GM23338 (cell line): Measurements from ENCODE around the gene ARHGEF28. TPM values are rescaled to one million over a fixed set of nuclear protein-coding genes. Genes with fewer than 3 reads are reported as not detected.

Experiments used
- ATAC-seq: fragments of 200-7000 bp; cut with Tn5 transposase; 3 replicates; pipeline ENCODE4 v1.9.1; 2020
- DNase-seq: peaks from one replicate; pipeline ENCODE4 v3.0.0-alpha.2; 2015; ENCODE audit warnings: low spot score
- H2AFZ ChIP-seq: fragments of 200-600 bp; sonication (generic); 2 replicates; pipeline ENCODE4 v1.8.0; 2016; ENCODE audit warnings: antibody characterized with exemption, mild to moderate bottlenecking, moderate library complexity
- H3F3A ChIP-seq: fragments of 200-600 bp; sonication (generic); replicated peaks from 2 replicates; pipeline ENCODE4 v1.8.0; 2017; ENCODE audit warnings: antibody characterized with exemption, mixed run types, low read depth
- H3K27ac ChIP-seq: fragments of 200-600 bp; sonication (generic); 2 replicates; pipeline ENCODE4 v1.6.1; 2016; ENCODE audit warnings: low read depth
- H3K27me3 ChIP-seq: fragments of 200-600 bp; sonication (generic); 2 replicates; pipeline ENCODE4 v1.8.0; 2016; ENCODE audit warnings: mild to moderate bottlenecking, mixed run types, moderate library complexity; ENCODE audit not compliant: insufficient read depth
- H3K36me3 ChIP-seq: fragments of 200-600 bp; sonication (generic); 2 replicates; pipeline ENCODE4 v1.8.0; 2016; ENCODE audit warnings: mild to moderate bottlenecking; ENCODE audit not compliant: insufficient read depth
- H3K4me1 ChIP-seq: fragments of 200-600 bp; sonication (generic); 2 replicates; pipeline ENCODE4 v1.8.0; 2016; ENCODE audit warnings: mild to moderate bottlenecking, moderate library complexity; ENCODE audit not compliant: insufficient read depth
- H3K4me2 ChIP-seq: fragments of 200-600 bp; sonication (generic); 2 replicates; pipeline ENCODE4 v1.7.1; 2017; ENCODE audit warnings: mixed run types
- H3K4me3 ChIP-seq: fragments of 200-600 bp; sonication (generic); 2 replicates; pipeline ENCODE4 v1.6.1; 2016; ENCODE audit warnings: mixed run types
- H3K79me2 ChIP-seq: fragments of 200-600 bp; sonication (generic); replicated peaks from 2 replicates; pipeline ENCODE4 v1.8.0; 2017; ENCODE audit warnings: mild to moderate bottlenecking; ENCODE audit not compliant: insufficient read depth
- H3K9me2 ChIP-seq: fragments of 200-600 bp; sonication (generic); 2 replicates; pipeline ENCODE4 v1.8.0; 2017; ENCODE audit not compliant: insufficient read depth
- H4K20me1 ChIP-seq: fragments of 200-600 bp; sonication (generic); replicated peaks from 2 replicates; pipeline ENCODE4 v1.8.0; 2017; ENCODE audit warnings: mild to moderate bottlenecking; ENCODE audit not compliant: insufficient read depth
- H3K27ac Mint-ChIP-seq: 2 replicates; pipeline ENCODE4 v1.8.0; 2020; ENCODE audit warnings: inconsistent platforms, mild to moderate bottlenecking, moderate library complexity, mixed read lengths
- H3K27me3 Mint-ChIP-seq: 3 replicates; pipeline ENCODE4 v1.8.0; 2022; ENCODE audit warnings: low read depth, mild to moderate bottlenecking, moderate library complexity, mixed read lengths, inconsistent platforms; ENCODE audit not compliant: insufficient read depth, poor library complexity
- H3K36me3 Mint-ChIP-seq: 3 replicates; pipeline ENCODE4 v1.8.0; 2021; ENCODE audit warnings: low read depth, mild to moderate bottlenecking, inconsistent platforms, moderate library complexity, mixed read lengths
- H3K4me1 Mint-ChIP-seq: 3 replicates; pipeline ENCODE4 v1.8.0; 2020; ENCODE audit warnings: mild to moderate bottlenecking, inconsistent platforms, mixed read lengths
- H3K4me3 Mint-ChIP-seq: 3 replicates; pipeline ENCODE4 v1.8.0; 2021; ENCODE audit warnings: moderate library complexity, mild to moderate bottlenecking, inconsistent platforms, mixed read lengths
- H3K9me3 Mint-ChIP-seq: 3 replicates; pipeline ENCODE4 v1.8.0; 2020; ENCODE audit warnings: moderate library complexity, mild to moderate bottlenecking, inconsistent platforms, mixed read lengths
- CREB1 ChIP-seq: fragments of 250-450 bp; sonication (Bioruptor Pico); IDR thresholded peaks from 2 replicates; pipeline ENCODE4 v1.5.0; 2020; ENCODE audit warnings: low read depth, mild to moderate bottlenecking, moderate library complexity
- EZH2 ChIP-seq: fragments of 200-600 bp; sonication (generic); IDR thresholded peaks from one replicate; pipeline ENCODE4 v1.8.0; 2017; ENCODE audit warnings: antibody characterized with exemption, mild to moderate bottlenecking, low read depth; ENCODE audit not compliant: unreplicated experiment
- EZH2phosphoT487 ChIP-seq: fragments of 200-600 bp; sonication (generic); IDR thresholded peaks from one replicate; pipeline ENCODE4 v1.8.1; 2018; ENCODE audit warnings: antibody characterized with exemption; ENCODE audit not compliant: unreplicated experiment
- JUNB ChIP-seq: IDR thresholded peaks from one replicate; pipeline ENCODE4 v1.6.1; 2016; ENCODE audit warnings: antibody characterized with exemption; ENCODE audit not compliant: unreplicated experiment
- NANOG ChIP-seq: IDR thresholded peaks from 2 replicates; pipeline ENCODE4 v1.6.1; 2016; ENCODE audit warnings: antibody characterized with exemption, borderline replicate concordance
- POLR2AphosphoS5 ChIP-seq: IDR thresholded peaks from 2 replicates; pipeline ENCODE4 v1.6.1; 2016; ENCODE audit warnings: antibody characterized with exemption, low read depth
- REST ChIP-seq: IDR thresholded peaks from one replicate; pipeline ENCODE4 v1.6.1; 2018; ENCODE audit warnings: antibody characterized with exemption; ENCODE audit not compliant: unreplicated experiment
- STAT1 ChIP-seq: IDR thresholded peaks from one replicate; pipeline ENCODE4 v1.6.1; 2016; ENCODE audit warnings: antibody characterized with exemption; ENCODE audit not compliant: unreplicated experiment
- ZNF114 ChIP-seq: fragments of 250-450 bp; sonication (Bioruptor Pico); IDR thresholded peaks from 2 replicates; pipeline ENCODE4 v1.5.0; 2020; ENCODE audit warnings: mild to moderate bottlenecking, moderate library complexity
- ZNF331 ChIP-seq: fragments of 250-450 bp; sonication (Bioruptor Pico); IDR thresholded peaks from 2 replicates; pipeline ENCODE4 v1.5.0; 2020; ENCODE audit warnings: low read depth, mild to moderate bottlenecking, moderate library complexity
- polyA plus RNA-seq: library from polyadenylated mRNA; unstranded; fragments of >200 nt; fragmentation: Nextera tagmentation; extraction: Ambion mirVana; gene quantifications from 2 replicates; pipeline ENCODE4 v1.2.1, GENCODE V29; 2016
- total RNA-seq: library from RNA; depleted of rRNA; stranded (reverse); fragments of >200 nt; shearing (Covaris generic); gene quantifications from 2 replicates; pipeline ENCODE4 v1.2.3, GENCODE V29; 2014
- TF ChIP-seq, protein P1 (sequence below): IDR thresholded peaks from 2 replicates; pipeline ENCODE4 v1.6.1; 2016; ENCODE audit warnings: antibody characterized with exemption
- TF ChIP-seq, protein P2 (sequence below): fragments of 250-450 bp; sonication (Bioruptor Pico); IDR thresholded peaks from 2 replicates; pipeline ENCODE4 v1.5.0; 2020; ENCODE audit warnings: mild to moderate bottlenecking, moderate library complexity
- TF ChIP-seq, protein P3 (sequence below), 2 experiments: fragments of 200-600 bp in 1 of 2; sonication (generic) in 1 of 2; conservative IDR thresholded peaks; 2 replicates each; pipeline versions ENCODE4 v1.5.1 to v1.6.1; 2016 to 2017; ENCODE audit warnings: antibody characterized with exemption in 2 of 2, low read depth in 2 of 2, mild to moderate bottlenecking in 2 of 2, moderate library complexity in 1 of 2

ARHGEF28 gene
- total and polyA plus RNA-seq, 2 experiments from 2014 or later, result 0.39 to 1.0 TPM

GRCh38 chr5:73684691-73685090 is 58.7 kb downstream of the ARHGEF28 start:
- Histone ChIP-seq H3K36me3 (no peaks in the 10 kb centered on the region; the same call in 1 of the 2 replicates), H3K4me2 (no peak overlapping the region), H4K20me1 (no peaks in the 10 kb centered on the region), H3K9me2 (no peaks in the 10 kb centered on the region), H2AFZ (no peak overlapping the region), H3K79me2 (no peaks in the 10 kb centered on the region), H3K27me3 (no peaks in the 10 kb centered on the region), H3K27ac (no peak overlapping the region), H3F3A (no peaks in the 10 kb centered on the region), H3K4me3 (no peak overlapping the region), H3K4me1 (no peaks in the 10 kb centered on the region)
- H3K36me3 Mint-ChIP-seq, result no peaks in the 10 kb centered on the region
- no peak for TF ChIP-seq POLR2AphosphoS5
- no peak for TF ChIP-seq EZH2
- no peak for TF ChIP-seq ZNF331
- TF ChIP-seq EZH2phosphoT487, result no peak
- no peak for TF ChIP-seq NANOG
- TF ChIP-seq REST, result no peak
- no peak for TF ChIP-seq JUNB
- TF ChIP-seq ZNF114 (CRISPR knock-in tag), result no peak
- TF ChIP-seq, protein P1, sequence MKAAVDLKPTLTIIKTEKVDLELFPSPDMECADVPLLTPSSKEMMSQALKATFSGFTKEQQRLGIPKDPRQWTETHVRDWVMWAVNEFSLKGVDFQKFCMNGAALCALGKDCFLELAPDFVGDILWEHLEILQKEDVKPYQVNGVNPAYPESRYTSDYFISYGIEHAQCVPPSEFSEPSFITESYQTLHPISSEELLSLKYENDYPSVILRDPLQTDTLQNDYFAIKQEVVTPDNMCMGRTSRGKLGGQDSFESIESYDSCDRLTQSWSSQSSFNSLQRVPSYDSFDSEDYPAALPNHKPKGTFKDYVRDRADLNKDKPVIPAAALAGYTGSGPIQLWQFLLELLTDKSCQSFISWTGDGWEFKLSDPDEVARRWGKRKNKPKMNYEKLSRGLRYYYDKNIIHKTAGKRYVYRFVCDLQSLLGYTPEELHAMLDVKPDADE, result no peak
- TF ChIP-seq, protein P2, sequence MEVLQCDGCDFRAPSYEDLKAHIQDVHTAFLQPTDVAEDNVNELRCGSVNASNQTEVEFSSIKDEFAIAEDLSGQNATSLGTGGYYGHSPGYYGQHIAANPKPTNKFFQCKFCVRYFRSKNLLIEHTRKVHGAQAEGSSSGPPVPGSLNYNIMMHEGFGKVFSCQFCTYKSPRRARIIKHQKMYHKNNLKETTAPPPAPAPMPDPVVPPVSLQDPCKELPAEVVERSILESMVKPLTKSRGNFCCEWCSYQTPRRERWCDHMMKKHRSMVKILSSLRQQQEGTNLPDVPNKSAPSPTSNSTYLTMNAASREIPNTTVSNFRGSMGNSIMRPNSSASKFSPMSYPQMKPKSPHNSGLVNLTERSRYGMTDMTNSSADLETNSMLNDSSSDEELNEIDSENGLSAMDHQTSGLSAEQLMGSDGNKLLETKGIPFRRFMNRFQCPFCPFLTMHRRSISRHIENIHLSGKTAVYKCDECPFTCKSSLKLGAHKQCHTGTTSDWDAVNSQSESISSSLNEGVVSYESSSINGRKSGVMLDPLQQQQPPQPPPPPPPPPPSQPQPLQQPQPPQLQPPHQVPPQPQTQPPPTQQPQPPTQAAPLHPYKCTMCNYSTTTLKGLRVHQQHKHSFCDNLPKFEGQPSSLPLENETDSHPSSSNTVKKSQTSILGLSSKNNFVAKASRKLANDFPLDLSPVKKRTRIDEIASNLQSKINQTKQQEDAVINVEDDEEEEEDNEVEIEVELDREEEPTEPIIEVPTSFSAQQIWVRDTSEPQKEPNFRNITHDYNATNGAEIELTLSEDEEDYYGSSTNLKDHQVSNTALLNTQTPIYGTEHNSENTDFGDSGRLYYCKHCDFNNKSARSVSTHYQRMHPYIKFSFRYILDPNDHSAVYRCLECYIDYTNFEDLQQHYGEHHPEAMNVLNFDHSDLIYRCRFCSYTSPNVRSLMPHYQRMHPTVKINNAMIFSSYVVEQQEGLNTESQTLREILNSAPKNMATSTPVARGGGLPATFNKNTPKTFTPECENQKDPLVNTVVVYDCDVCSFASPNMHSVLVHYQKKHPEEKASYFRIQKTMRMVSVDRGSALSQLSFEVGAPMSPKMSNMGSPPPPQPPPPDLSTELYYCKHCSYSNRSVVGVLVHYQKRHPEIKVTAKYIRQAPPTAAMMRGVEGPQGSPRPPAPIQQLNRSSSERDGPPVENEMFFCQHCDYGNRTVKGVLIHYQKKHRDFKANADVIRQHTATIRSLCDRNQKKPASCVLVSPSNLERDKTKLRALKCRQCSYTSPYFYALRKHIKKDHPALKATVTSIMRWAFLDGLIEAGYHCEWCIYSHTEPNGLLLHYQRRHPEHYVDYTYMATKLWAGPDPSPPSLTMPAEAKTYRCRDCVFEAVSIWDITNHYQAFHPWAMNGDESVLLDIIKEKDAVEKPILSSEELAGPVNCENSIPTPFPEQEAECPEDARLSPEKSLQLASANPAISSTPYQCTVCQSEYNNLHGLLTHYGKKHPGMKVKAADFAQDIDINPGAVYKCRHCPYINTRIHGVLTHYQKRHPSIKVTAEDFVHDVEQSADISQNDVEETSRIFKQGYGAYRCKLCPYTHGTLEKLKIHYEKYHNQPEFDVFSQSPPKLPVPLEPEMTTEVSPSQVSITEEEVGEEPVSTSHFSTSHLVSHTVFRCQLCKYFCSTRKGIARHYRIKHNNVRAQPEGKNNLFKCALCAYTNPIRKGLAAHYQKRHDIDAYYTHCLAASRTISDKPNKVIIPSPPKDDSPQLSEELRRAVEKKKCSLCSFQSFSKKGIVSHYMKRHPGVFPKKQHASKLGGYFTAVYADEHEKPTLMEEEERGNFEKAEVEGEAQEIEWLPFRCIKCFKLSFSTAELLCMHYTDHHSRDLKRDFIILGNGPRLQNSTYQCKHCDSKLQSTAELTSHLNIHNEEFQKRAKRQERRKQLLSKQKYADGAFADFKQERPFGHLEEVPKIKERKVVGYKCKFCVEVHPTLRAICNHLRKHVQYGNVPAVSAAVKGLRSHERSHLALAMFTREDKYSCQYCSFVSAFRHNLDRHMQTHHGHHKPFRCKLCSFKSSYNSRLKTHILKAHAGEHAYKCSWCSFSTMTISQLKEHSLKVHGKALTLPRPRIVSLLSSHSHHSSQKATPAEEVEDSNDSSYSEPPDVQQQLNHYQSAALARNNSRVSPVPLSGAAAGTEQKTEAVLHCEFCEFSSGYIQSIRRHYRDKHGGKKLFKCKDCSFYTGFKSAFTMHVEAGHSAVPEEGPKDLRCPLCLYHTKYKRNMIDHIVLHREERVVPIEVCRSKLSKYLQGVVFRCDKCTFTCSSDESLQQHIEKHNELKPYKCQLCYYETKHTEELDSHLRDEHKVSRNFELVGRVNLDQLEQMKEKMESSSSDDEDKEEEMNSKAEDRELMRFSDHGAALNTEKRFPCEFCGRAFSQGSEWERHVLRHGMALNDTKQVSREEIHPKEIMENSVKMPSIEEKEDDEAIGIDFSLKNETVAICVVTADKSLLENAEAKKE (CRISPR knock-in tag), result no peak
- no peak for TF ChIP-seq CREB1 (CRISPR knock-in tag)
- no peak for TF ChIP-seq STAT1
- TF ChIP-seq, protein P3, sequence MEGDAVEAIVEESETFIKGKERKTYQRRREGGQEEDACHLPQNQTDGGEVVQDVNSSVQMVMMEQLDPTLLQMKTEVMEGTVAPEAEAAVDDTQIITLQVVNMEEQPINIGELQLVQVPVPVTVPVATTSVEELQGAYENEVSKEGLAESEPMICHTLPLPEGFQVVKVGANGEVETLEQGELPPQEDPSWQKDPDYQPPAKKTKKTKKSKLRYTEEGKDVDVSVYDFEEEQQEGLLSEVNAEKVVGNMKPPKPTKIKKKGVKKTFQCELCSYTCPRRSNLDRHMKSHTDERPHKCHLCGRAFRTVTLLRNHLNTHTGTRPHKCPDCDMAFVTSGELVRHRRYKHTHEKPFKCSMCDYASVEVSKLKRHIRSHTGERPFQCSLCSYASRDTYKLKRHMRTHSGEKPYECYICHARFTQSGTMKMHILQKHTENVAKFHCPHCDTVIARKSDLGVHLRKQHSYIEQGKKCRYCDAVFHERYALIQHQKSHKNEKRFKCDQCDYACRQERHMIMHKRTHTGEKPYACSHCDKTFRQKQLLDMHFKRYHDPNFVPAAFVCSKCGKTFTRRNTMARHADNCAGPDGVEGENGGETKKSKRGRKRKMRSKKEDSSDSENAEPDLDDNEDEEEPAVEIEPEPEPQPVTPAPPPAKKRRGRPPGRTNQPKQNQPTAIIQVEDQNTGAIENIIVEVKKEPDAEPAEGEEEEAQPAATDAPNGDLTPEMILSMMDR (conservative IDR thresholded peaks at IDR 0.05; ENCODE audit: low read depth in 2 of 2), result no peak
- H3K4me3 Mint-ChIP-seq, result no peak overlapping the region
- no peaks in the 10 kb centered on the region for H3K9me3 Mint-ChIP-seq
- no peaks in the 10 kb centered on the region for H3K27me3 Mint-ChIP-seq
- ATAC-seq, result no peak
- no peak for DNase-seq
- no peak overlapping the region for H3K27ac Mint-ChIP-seq
- H3K4me1 Mint-ChIP-seq, result no peaks in the 10 kb centered on the region
